ENCODE results near the gene COL23A1. TPM values are rescaled to one million over a fixed set of nuclear protein-coding genes. Genes with fewer than 3 reads are reported as not detected.

The COL23A1 gene
- total RNA-seq, 1 donor from 2014 or later, result 0.12 TPM

DNA sequence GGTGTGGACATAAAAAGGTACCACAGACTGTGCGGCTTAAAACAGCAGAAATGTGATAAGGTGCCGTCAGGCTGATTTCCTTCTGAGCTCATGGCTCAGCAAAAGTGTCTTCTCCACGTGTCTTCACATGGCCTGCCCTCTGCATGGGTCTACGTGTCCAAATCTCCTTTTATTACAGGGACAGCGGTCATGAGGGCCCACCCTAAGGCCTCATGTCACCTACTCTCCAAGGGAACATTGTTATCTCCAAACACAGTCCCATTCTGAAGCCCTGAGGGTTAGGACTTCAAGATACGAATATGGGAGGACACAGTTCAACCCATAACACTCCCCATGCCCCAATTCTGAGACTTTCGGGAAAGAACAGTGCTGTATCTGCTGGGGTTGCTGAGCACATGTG is 35.2 kb downstream of the COL23A1 start:
- H3K4me3 Mint-ChIP-seq (ENCODE audit: unreplicated experiment), result no peak overlapping the region
- no peak for DNase-seq (ENCODE audit: low spot score)
- H3K27me3 Mint-ChIP-seq (ENCODE audit: low read depth), result peaks cover 11% of the 10 kb centered on the region
- no peak overlapping the region for H3K27ac Mint-ChIP-seq (ENCODE audit: unreplicated experiment)
- TF ChIP-seq, protein P1, sequence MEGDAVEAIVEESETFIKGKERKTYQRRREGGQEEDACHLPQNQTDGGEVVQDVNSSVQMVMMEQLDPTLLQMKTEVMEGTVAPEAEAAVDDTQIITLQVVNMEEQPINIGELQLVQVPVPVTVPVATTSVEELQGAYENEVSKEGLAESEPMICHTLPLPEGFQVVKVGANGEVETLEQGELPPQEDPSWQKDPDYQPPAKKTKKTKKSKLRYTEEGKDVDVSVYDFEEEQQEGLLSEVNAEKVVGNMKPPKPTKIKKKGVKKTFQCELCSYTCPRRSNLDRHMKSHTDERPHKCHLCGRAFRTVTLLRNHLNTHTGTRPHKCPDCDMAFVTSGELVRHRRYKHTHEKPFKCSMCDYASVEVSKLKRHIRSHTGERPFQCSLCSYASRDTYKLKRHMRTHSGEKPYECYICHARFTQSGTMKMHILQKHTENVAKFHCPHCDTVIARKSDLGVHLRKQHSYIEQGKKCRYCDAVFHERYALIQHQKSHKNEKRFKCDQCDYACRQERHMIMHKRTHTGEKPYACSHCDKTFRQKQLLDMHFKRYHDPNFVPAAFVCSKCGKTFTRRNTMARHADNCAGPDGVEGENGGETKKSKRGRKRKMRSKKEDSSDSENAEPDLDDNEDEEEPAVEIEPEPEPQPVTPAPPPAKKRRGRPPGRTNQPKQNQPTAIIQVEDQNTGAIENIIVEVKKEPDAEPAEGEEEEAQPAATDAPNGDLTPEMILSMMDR (IDR thresholded peaks at IDR 0.05), result no peak
- no peaks in the 10 kb centered on the region for H3K36me3 Mint-ChIP-seq (ENCODE audit: low read depth)
- H3K4me1 Mint-ChIP-seq (ENCODE audit: low read depth), result no peaks in the 10 kb centered on the region
- no peaks in the 10 kb centered on the region for H3K9me3 Mint-ChIP-seq (ENCODE audit: low read depth)

DNA sequence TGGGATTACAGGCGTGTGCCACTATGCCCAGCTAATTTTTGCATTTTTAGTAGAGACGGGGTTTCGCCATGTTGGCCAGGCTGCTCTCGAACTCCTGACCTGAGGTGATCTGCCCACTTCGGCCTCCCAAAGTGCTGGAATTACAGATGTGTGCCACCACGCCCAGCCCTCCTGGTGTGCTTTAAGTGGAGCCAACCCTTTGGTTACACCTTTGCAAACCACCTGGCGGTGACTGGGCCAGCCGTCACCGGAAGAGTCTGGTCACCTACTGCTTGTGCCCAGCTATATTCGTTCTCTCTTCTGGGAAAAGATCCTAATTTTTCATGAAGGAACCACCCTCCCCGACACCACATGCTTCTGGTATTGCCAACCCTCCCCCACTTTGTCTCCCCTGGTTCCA is 35.9 kb downstream of the COL23A1 start:
- Mint-ChIP-seq H3K27ac (ENCODE audit: unreplicated experiment) (no peak overlapping the region), H3K4me1 (ENCODE audit: low read depth) (no peaks in the 10 kb centered on the region)
- TF ChIP-seq, protein P1 (IDR thresholded peaks at IDR 0.05), result no peak

DNA sequence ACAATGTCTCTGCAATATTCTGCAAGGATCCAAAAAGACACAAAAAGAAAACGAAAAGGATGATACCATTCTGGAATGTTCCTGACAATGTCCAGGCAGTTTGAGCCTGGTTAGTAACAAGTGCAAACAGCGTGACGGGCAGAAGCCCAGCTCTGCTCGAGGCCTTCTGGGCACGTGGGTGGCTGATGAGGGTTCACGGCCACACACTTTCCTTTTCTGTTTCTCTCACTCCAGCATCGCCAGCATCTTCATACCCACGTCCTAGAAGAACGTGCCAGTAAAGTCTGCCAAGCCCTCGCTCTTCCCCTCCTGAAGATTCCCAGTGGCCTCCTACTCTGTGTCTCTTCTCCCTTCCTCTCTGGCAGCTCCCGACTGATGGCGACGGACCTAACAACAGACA is 36.7 kb downstream of the COL23A1 start:
- no peak overlapping the region for H3K27ac Mint-ChIP-seq (ENCODE audit: unreplicated experiment)
- no peak for DNase-seq (ENCODE audit: low spot score)

More for the DNA sequence above, 35.9 kb downstream of the COL23A1 start:
- Mint-ChIP-seq H3K27me3 (ENCODE audit: low read depth) (peaks cover 6% of the 10 kb centered on the region), H3K9me3 (ENCODE audit: low read depth) (no peaks in the 10 kb centered on the region), H3K4me3 (ENCODE audit: unreplicated experiment) (no peak overlapping the region), H3K36me3 (ENCODE audit: low read depth) (no peaks in the 10 kb centered on the region)
- DNase-seq (ENCODE audit: low spot score), result no peak

DNA sequence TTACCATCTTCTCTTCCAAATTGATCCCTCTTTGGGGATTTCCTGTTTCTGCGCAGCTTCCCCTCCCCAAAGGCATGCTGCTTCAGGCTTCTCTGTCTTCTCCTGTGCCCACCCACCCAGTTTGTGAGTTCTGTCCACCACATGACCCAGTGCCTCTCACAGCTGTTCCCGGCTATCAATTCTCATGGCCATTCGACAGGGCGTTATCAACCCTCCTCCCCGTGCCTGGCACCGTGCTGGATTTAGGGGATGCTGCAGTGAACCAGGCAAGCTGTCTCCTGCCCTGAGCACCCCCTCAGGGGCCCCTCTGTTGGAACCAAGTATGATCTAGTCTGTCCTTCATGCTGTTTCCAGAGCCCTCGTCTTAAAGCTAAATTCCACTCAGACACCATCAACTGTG is 38.7 kb downstream of the COL23A1 start:
- Mint-ChIP-seq H3K4me1 (ENCODE audit: low read depth) (peaks cover 7% of the 10 kb centered on the region), H3K4me3 (ENCODE audit: unreplicated experiment) (no peak overlapping the region), H3K9me3 (ENCODE audit: low read depth) (no peaks in the 10 kb centered on the region), H3K36me3 (ENCODE audit: low read depth) (no peaks in the 10 kb centered on the region), H3K27ac (ENCODE audit: unreplicated experiment) (no peak overlapping the region), H3K27me3 (ENCODE audit: low read depth) (no peaks in the 10 kb centered on the region)
- DNase-seq (ENCODE audit: low spot score), result no peak
- TF ChIP-seq, protein P1 (IDR thresholded peaks at IDR 0.05), result peak; percentile 6

More for the DNA sequence above, 36.7 kb downstream of the COL23A1 start:
- H3K9me3 Mint-ChIP-seq (ENCODE audit: low read depth), result no peaks in the 10 kb centered on the region
- TF ChIP-seq, protein P1 (IDR thresholded peaks at IDR 0.05), result no peak
- H3K27me3 Mint-ChIP-seq (ENCODE audit: low read depth), result peaks cover 3% of the 10 kb centered on the region
- H3K36me3 Mint-ChIP-seq (ENCODE audit: low read depth), result no peaks in the 10 kb centered on the region
- no peak overlapping the region for H3K4me3 Mint-ChIP-seq (ENCODE audit: unreplicated experiment)
- H3K4me1 Mint-ChIP-seq (ENCODE audit: low read depth), result peaks cover 2% of the 10 kb centered on the region

DNA sequence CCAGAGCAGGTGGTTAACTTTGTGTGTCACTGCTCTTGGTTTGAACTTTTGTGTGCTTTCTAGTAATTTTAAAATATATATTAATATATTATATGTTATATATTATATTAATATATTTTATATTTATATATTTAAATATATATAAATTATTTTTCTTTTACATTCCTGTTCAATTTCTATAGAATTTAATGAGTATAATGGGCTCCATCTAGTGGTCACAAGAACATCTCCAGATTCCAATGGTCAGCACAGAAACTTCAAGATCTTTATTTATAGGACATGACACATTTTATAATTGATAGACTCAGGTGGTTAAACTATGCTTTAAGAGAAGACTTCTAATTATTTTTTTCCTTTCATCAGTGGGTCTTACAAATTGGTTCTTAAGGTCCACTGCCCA is 39.1 kb downstream of the COL23A1 start:
- Mint-ChIP-seq H3K27ac (ENCODE audit: unreplicated experiment) (no peak overlapping the region), H3K4me3 (ENCODE audit: unreplicated experiment) (no peak overlapping the region), H3K27me3 (ENCODE audit: low read depth) (no peaks in the 10 kb centered on the region), H3K9me3 (ENCODE audit: low read depth) (no peaks in the 10 kb centered on the region), H3K4me1 (ENCODE audit: low read depth) (peaks cover 7% of the 10 kb centered on the region), H3K36me3 (ENCODE audit: low read depth) (no peaks in the 10 kb centered on the region)
- DNase-seq (ENCODE audit: low spot score), result no peak
- TF ChIP-seq, protein P1 (IDR thresholded peaks at IDR 0.05), result peak; percentile 85

Measured in chondrocyte (in vitro differentiated cells).